Epithelial cell of proximal tubule (primary cell): ENCODE measurements around the gene PXK. TPM values are rescaled to one million over a fixed set of nuclear protein-coding genes. Genes with fewer than 3 reads are reported as not detected.

Experiments used
- DNase-seq: peaks from one replicate; pipeline ENCODE4 v3.0.0-alpha.2; 2011; ENCODE audit warnings: low read depth
- H3K4me3 ChIP-seq: 2 replicates; pipeline ENCODE4 v1.5.1; 2011; ENCODE audit warnings: low read depth, mild to moderate bottlenecking, low read length
- CTCF ChIP-seq: conservative IDR thresholded peaks from 2 replicates; pipeline ENCODE4 v1.5.1; 2012; ENCODE audit warnings: low read depth, mild to moderate bottlenecking, low read length
- total RNA-seq: library from RNA; depleted of rRNA; stranded (reverse); fragments of >200 nt; gene quantifications from 2 replicates; pipeline ENCODE4 v1.2.3, GENCODE V29; 2015

Gene PXK
- total RNA-seq, 1 donor from 2014 or later, result 10.1 TPM

GRCh38 chr3:58356054-58356453 lies 23.4 kb downstream of the PXK start:
- no peak overlapping the region for H3K4me3 ChIP-seq
- DNase-seq, result no peak
- no peak for TF ChIP-seq CTCF

GRCh38 chr3:58357402-58357801 lies 24.7 kb downstream of the PXK start:
- no peak for TF ChIP-seq CTCF
- no peak overlapping the region for H3K4me3 ChIP-seq
- no peak for DNase-seq

- DNase-seq, result no peak
- no peak for TF ChIP-seq CTCF
- H3K4me3 ChIP-seq, result no peak overlapping the region
These were observed 25.4 kb downstream of the PXK start for GRCh38 chr3:58358092-58358491.

GRCh38 chr3:58358808-58359207 lies 26.1 kb downstream of the PXK start:
- TF ChIP-seq CTCF, result no peak
- no peak for DNase-seq
- H3K4me3 ChIP-seq, result no peak overlapping the region

GRCh38 chr3:58359621-58360020 lies 26.9 kb downstream of the PXK start:
- no peak for DNase-seq
- no peak for TF ChIP-seq CTCF
- H3K4me3 ChIP-seq, result no peak overlapping the region

GRCh38 chr3:58361866-58362265 lies 29.2 kb downstream of the PXK start:
- no peak for DNase-seq
- TF ChIP-seq CTCF, result no peak

GRCh38 chr3:58366699-58367098 lies 34.0 kb downstream of the PXK start:
- no peak overlapping the region for H3K4me3 ChIP-seq
- no peak for DNase-seq
- TF ChIP-seq CTCF, result no peak

More at GRCh38 chr3:58361866-58362265, 29.2 kb downstream of the PXK start:
- no peak overlapping the region for H3K4me3 ChIP-seq
